Activated CD4-positive, alpha-beta T cell treated with anti-CD3 and anti-CD28 coated beads, Interleukin-2, amount 50 U/mL, for 1 hour (primary cell): ENCODE results near the gene CHAC2.
"Not testable (repeated sequence)": the region's sequence is repeated elsewhere in the genome, so short reads cannot be mapped to it uniquely, and the experiment has no call there.

ENCODE experiments used
- DNase-seq: peaks from one replicate; pipeline ENCODE4 v3.0.0-alpha.2; 2020

CHAC2 gene

DNA sequence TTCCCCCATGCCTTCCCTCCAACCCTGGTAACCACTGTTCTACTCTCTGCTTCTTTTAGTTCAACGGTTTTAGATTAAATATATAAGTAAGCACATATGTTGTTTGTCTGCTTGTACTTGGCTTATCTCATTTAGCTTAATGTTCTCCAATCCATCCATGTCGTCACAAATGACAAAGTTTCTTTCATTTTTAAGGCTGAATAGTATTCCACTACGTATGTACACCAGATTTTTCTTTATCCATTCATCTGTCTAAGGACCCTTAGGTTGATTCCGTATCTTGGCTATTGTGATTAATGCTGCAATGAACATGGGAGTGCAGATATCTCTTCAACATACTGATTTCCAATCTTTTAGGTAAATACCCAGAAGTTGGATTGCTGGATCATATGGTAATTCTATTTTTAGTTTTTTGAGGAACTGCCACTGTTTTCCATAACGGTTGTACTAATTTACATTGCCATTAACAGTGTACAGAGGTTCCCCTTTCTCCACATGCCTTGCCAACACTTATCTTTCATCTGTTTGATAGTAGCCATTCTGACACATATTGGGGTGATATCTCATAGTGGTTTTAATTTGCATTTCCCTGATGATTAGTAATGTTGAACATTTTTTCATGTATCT, 11.0 kb downstream of the CHAC2 start:
- DNase-seq: no peak

DNA sequence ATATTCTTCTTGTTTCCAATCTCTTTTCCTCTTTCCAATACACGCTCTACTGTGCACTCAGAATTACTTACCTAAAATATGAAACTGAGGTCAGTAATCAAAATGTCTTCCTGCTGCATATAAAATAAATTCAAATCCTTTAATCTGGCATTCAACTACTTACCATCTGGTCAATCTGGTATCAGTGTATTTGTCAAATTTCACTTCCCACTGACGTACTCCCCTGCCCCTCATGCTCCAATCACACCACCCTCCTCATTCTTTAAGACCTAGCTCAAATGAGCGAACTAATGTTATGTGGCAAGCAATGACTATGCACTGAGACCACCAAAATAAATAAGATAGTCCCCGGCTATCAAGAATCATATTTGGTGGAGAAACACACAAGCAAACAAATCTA, 12.5 kb downstream of the CHAC2 start:
- no peak for DNase-seq

- no peak for DNase-seq
Measured at GRCh38 chr2:53782676-53783075, 15.1 kb downstream of the CHAC2 start.

DNA sequence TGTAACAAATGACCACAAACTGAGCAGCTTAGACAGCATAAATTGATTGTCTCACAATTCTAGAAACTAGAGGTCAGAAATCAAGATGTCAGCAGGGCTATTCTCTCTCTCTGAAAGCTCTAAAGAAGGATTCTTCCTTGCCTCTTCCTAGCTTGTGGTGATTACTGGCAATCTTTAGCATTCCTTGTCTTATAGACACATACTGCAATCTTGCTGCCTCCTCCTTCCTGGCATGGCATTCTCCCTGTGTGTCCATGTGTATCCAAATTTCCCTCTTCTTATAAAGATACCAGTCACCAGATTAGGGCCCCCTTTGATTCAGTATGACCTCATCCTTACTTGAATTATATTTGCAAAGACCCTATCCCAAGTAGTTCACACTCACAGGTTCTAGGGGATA, 16.8 kb downstream of the CHAC2 start:
- no peak for DNase-seq

DNA sequence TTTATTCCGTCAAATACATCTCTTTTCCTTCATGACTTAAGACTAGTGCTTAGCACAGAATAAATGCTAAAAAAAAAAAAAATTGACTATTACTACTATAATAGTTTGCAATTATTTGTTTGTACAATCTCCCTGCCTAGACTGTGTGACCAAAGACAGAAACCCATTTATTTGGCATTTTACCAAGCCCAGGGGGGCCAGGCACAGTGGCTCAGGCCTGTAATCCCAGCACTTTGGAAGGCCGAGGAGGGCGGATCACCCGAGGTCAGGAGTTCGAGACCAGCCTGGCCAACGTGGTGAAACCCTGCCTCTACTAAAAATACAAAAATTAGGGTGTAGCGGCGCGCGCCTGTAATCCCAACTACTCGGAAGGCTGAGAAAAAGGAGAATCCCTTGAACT, 17.8 kb downstream of the CHAC2 start:
- no peak for DNase-seq

- peak; percentile 18 for DNase-seq
Measured at GRCh38 chr2:53786352-53786704, 18.7 kb downstream of the CHAC2 start.

DNA sequence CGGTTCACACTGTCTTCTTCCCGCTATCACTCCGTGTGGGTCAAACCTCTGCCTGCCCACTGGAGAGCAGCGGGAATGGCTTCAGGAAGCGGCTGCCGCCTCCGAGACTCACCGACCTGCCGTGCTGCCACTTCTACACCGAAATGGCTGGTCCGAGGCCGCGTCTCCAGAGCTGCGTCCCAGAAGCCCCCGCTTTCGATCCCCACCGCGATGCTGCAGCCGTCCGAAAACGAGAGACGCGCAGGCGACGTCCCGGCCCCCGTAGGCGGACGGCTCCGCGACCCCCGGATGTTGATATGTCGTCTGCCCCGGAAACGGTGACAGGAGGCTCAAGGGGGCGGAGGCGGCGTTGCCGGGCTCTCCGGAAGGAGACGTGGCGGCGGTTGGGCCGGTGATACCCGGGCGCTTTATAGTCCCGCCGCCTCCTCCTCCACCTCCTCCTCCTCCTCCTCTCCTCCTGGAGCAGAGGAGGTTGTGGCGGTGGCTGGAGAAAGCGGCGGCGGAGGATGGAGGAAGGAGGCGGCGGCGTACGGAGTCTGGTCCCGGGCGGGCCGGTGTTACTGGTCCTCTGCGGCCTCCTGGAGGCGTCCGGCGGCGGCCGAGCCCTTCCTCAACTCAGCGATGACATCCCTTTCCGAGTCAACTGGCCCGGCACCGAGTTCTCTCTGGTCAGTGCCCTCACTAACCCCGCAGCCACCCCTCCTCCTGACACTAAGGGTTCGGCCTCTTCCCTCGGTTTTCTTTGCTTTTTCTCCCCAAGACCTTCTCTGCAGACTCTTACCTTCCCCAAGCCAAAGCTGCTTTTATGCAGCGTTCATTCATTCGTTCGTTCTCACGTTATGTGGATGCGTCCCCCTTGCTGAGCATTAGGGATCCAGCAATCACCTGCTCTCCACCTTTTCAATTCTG, 19.4 kb downstream of the CHAC2 start, which contains the start of the genes ASB3 and ERLEC1:
Gene ASB3, minus strand, starts transcription at position 249 of the 909 bp plus-strand sequence. CDS start 21,381 bp downstream, outside the sequence.
Gene ERLEC1, plus strand, starts transcription at position 340 of the 909 bp plus-strand sequence. Its CDS starts 167 bp downstream, at position 507.
- DNase-seq: peak; percentile 85

DNA sequence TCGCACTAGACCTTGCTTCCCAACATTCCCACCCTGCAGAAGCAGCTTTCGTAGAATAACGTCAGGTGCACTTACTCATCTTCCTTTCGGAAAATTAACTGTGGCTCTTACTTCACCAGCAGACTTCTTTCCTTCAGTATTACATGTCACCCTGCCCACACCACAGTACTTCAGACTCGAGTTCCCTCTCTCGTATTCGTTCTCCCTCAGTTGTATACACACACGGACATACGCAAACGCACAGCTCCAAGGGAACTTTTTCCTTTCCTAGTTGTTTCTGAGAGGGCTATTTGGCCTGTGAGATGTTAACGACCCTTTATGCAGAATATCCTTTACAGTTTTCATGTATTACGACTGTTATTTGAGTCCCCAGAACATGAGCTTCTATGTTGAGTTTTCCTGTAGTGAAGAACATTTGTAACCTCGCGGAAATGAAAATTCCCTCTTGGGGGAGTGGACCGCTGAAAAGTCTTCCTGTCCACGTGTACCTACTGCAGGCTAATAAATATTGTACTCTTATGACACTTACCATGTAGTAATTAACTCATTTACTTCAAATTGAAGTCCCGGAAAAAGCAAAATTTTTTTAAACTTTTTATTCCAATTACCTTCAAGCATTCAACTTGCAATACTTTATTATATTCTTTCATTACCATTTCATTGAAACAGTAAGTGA, 20.1 kb downstream of the CHAC2 start:
- DNase-seq: no peak

DNA sequence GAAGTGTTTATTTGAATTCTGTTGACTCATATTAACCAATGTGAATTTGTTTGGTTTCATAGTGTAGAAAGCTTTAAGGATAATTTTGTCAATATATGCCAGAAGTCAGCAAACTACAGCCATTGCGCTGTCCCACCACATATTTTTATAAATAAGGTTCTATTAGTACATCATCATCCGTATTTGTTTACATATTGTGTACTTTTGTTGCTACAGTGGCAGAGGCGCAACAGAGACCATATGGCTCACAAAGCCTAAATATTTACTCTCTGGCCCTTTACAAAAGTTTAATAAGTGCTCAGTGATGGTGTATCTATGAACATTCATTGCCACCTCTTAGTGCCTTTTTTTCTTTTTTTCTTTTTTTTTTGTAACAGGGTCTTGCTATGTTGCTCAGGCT, 25.7 kb downstream of the CHAC2 start:
- DNase-seq: no peak

DNA sequence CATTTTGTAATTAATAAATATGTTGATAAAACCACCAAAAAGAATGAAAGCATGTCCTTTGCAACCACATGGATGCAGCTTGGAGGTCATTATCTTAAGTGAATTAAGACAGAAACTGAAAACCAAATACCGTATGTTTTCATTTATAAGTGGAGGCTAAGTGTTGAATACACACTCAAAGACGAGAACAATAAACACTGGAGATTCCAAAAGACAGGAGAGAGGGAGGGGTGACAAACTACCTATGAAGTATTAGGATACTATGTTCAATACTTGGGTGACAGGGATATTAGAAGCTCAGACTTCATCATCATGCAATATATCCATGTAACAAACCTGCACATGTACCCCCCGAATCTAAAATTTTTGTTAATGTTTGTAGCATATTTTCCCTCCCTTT, 26.2 kb downstream of the CHAC2 start:
- DNase-seq: no peak

- no peak for DNase-seq
Measured at GRCh38 chr2:53801547-53801946, 33.9 kb downstream of the CHAC2 start.

- no peak for DNase-seq
Measured at GRCh38 chr2:53802617-53803151, 35.1 kb downstream of the CHAC2 start.

DNA sequence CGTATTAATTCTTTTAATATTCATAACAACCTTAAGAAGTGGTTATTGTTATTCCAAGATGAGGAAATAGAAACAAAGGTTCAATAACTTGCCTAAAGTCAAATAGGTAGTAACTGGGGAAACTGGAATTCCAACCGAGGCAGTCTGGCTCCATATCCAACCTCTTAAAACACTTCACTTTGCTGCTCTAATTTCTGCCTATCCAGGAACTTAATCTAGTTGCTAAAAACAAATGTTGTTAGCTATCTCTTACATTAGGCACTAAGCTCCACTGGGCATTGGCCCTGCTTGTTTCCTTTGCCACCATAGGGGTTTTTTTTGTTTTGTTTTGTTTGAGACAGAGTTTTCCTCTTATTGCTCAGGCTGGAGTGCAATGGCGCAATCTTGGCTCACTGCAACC, 44.0 kb downstream of the CHAC2 start:
- DNase-seq: no peak

DNA sequence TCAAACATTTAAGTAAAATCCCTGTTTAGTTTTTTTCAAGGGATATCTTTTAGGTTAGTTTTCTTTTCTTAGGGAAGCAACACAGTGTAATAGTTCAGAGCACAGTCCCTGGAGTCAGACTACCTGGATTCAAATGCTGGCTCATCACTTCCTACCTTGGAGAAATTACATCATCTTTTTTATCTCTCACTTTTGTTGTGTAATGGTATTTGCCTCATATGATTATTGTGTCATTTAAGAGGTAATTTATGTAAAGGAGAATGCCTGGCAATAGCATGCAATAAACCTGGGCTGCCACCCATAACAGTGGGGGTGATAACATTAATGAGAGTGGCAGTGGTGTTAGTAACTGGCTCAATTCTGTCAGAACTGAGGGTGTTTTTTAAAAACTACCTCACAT, 45.5 kb downstream of the CHAC2 start:
- DNase-seq: no peak

GRCh38 chr2:53818854-53819435, 51.3 kb downstream of the CHAC2 start:
- DNase-seq: no peak

- no peak for DNase-seq
Measured at GRCh38 chr2:53819634-53820033, 52.0 kb downstream of the CHAC2 start.

- no peak for DNase-seq
Measured at GRCh38 chr2:53820048-53820447, 52.4 kb downstream of the CHAC2 start.

DNA sequence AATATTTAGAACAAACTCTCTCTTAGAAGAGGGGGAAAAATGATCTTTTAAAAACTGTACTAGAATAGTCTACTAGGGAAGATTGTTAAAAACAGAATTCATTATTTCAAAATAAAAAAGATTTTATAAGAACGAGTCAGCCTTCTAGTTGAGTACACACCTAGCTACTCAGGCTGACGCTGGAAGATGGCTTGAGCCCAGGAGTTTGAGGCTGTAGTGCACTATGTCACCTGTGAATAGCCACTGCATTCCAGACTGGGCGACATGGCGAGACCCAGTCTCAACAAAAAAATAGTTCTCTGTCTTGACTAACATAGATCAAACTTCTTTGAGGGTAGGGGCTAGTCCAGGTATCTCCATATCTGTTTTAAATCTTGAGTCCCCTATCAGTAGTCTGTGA, 53.1 kb downstream of the CHAC2 start:
- DNase-seq: no peak

DNA sequence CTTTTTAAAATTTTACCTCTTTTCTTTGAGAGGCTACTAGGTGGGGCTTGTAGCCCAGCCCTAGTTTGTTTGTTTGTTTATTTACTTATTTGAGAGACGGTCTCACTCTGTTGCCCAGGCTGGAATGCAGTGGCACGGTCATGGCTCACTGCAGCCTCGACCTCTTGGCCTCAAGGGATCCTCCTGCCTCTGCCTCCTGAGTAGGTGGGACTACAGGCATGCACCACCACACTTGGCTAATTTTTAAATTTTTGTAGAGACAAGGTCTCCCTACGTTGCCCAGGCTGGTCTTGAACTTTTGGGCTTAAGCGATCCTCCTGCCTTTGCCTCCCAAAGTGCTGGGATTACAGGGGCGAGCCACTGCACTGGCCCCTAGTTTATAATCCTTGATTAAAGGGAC, 54.2 kb downstream of the CHAC2 start:
- DNase-seq: no peak

DNA sequence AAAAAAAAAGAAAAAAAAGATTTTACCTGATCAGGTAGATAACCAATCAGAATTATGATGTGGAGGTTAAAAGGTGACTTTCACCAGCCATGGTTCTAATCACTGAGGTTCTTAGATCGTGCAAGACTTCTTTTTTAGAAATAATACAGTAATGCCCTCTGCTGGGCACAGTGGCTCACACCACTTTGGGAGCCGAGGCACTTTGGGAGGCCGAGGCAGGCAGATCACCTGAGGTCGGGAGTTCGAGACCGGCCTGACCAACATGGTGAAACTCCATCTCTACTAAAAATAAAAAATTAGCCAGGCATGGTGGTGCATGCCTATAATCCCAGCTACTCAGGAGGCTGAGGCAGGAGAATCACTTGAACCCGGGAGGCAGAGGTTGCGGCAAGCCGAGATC, 56.0 kb downstream of the CHAC2 start:
- DNase-seq: not testable (repeated sequence)
